SH-SY5Y (cell line): ENCODE measurements around the gene RNF25.

Experiments used
- GATA2 ChIP-seq: IDR thresholded peaks from 2 replicates; pipeline ENCODE4 v1.6.1; 2011; ENCODE audit warnings: mild to moderate bottlenecking, low read depth, low read length
- GATA3 ChIP-seq: IDR thresholded peaks from 2 replicates; pipeline ENCODE4 v1.6.1; 2011; ENCODE audit warnings: low read depth, mild to moderate bottlenecking, low read length, moderate library complexity

DNA sequence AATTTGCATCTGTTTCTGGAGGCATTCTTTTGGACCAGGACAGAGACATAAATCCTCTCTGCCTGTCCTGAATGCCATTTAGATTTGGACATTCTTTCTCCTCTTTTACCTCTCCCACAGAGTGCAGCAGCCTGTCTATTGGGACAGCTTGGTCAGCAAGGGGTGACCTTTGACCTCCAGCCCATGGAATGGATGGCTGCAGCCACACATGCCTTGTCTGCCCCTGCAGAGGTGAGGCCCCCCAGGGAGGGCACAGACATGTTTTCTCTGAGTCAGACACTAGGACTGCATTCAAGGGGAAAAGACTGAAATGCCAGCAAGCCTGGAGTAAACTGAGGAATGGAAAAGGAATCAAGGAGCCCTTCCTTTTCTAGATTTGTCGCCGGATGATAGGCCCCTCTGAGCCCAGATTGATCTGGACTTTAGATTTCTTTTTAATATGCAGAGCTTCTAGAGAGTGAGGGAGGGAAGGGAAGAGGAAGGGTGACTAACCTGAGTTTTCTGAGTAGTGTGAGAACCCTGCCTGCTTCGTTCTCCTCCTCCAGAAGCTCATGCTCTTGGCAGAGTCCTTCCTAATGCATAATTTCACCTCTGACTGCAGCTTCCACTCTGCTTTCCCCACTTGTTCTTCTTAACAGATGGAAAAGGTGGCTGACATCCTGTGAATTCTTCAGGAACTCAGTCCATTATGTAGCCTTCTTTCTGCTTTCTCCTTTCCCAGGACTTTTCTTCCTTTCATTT, 22.8 kb upstream of the RNF25 start:
- TF ChIP-seq GATA3 (no peak), GATA2 (no peak)
